Endothelial cell of umbilical vein (primary cell): ENCODE data around the gene BCL2L13.
"Not testable (repeated sequence)": the region's sequence is repeated elsewhere in the genome, so short reads cannot be mapped to it uniquely, and the experiment has no call there.

Experiments used
- EZH2 ChIP-seq: IDR thresholded peaks from 2 replicates; pipeline ENCODE4 v1.6.1; 2012; ENCODE audit warnings: borderline replicate concordance, low read depth, mild to moderate bottlenecking, moderate library complexity, low read length, inconsistent platforms; ENCODE audit not compliant: severe bottlenecking
- FOS ChIP-seq: IDR thresholded peaks from 2 replicates; pipeline ENCODE4 v1.6.1; 2011; ENCODE audit warnings: mild to moderate bottlenecking, low read length, moderate library complexity, borderline replicate concordance; ENCODE audit not compliant: insufficient read depth
- JUN ChIP-seq: IDR thresholded peaks from 2 replicates; pipeline ENCODE4 v1.6.1; 2011; ENCODE audit warnings: borderline replicate concordance, low read depth; ENCODE audit not compliant: insufficient read length, insufficient read depth
- MYC ChIP-seq: IDR thresholded peaks from one replicate; pipeline ENCODE4 v1.6.1; 2011; ENCODE audit warnings: mild to moderate bottlenecking, low read depth, low read length
- POLR2A ChIP-seq: IDR thresholded peaks from 2 replicates; pipeline ENCODE4 v1.6.1; 2012; ENCODE audit warnings: low read depth, mild to moderate bottlenecking, control low read depth, low read length
- POLR2AphosphoS5 ChIP-seq: IDR thresholded peaks from 2 replicates; pipeline ENCODE4 v1.6.1; 2012; ENCODE audit warnings: low read depth, mild to moderate bottlenecking, control low read depth, low read length, moderate library complexity; ENCODE audit not compliant: insufficient read depth
- TF ChIP-seq, protein P1 (sequence below), 2 donors: IDR thresholded peaks; 1 replicate in 1 of 2; 2 replicates in 1 of 2; pipeline ENCODE4 v1.5.1; 2011; ENCODE audit warnings: low read length in 2 of 2, mild to moderate bottlenecking in 2 of 2, moderate library complexity in 2 of 2, control low read depth in 1 of 2, inconsistent platforms in 1 of 2, low read depth in 1 of 2; ENCODE audit not compliant: insufficient read depth in 1 of 2; ENCODE audit errors: extremely low read depth in 1 of 2
- TF ChIP-seq, protein P2 (sequence below): IDR thresholded peaks from 2 replicates; pipeline ENCODE4 v1.6.1; 2011; ENCODE audit not compliant: insufficient read depth, insufficient read length

- TF ChIP-seq, protein P1, sequence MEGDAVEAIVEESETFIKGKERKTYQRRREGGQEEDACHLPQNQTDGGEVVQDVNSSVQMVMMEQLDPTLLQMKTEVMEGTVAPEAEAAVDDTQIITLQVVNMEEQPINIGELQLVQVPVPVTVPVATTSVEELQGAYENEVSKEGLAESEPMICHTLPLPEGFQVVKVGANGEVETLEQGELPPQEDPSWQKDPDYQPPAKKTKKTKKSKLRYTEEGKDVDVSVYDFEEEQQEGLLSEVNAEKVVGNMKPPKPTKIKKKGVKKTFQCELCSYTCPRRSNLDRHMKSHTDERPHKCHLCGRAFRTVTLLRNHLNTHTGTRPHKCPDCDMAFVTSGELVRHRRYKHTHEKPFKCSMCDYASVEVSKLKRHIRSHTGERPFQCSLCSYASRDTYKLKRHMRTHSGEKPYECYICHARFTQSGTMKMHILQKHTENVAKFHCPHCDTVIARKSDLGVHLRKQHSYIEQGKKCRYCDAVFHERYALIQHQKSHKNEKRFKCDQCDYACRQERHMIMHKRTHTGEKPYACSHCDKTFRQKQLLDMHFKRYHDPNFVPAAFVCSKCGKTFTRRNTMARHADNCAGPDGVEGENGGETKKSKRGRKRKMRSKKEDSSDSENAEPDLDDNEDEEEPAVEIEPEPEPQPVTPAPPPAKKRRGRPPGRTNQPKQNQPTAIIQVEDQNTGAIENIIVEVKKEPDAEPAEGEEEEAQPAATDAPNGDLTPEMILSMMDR (IDR thresholded peaks at IDR 0.05; ENCODE audit: extremely low read depth in 1 of 2, insufficient read depth in 1 of 2, low read depth in 1 of 2, low read length in 2 of 2), result not testable (repeated sequence)
- not testable (repeated sequence) for TF ChIP-seq POLR2A, POLR2AphosphoS5, EZH2, MYC, FOS, JUN
- TF ChIP-seq, protein P2, sequence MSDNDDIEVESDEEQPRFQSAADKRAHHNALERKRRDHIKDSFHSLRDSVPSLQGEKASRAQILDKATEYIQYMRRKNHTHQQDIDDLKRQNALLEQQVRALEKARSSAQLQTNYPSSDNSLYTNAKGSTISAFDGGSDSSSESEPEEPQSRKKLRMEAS, result not testable (repeated sequence)
These were observed 124.9 kb downstream of the BCL2L13 start for GRCh38 chr22:17763442-17763841.
